HG03064 (cell line): ENCODE data around the gene SREBF1.

Experiments used
- ATAC-seq: cut with Tn5 transposase; IDR thresholded peaks from one replicate; pipeline ENCODE4 v1.9.1; 2021; ENCODE audit warnings: low read depth; ENCODE audit not compliant: unreplicated experiment

SREBF1 gene

DNA sequence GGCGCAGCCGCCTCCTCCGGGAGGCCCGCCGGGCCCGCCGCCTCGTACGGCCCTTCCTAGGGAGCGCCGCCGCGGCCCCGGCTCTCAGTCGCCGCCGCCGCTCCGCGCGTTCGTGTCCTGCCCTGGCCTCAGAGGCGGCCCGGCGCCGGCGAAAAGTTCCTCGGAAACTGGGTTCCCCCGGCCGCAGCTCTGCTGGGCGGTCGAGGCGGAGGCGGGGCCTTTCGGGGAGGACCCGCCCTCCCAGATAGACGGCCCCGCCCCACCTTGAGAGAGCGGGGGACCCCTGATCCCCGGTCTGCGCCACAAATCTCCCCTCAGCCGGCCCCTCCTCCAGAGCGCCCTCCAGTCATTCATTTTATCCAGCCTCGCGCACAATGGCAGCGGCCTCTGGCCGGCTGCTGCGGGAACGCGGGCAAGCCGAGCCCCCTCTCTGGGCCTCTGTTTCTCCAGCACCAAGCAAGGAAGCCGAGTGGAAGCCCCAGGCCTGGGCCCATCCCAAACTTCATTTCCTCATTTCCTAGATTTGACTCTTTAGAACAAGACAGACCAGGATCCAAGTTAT, at the start of gene SREBF1:
TSS of gene SREBF1 (minus strand) at position 169 of the 562 bp plus-strand sequence. CDS start 169 bp downstream, outside the sequence.
- ATAC-seq = peak; percentile 26

DNA sequence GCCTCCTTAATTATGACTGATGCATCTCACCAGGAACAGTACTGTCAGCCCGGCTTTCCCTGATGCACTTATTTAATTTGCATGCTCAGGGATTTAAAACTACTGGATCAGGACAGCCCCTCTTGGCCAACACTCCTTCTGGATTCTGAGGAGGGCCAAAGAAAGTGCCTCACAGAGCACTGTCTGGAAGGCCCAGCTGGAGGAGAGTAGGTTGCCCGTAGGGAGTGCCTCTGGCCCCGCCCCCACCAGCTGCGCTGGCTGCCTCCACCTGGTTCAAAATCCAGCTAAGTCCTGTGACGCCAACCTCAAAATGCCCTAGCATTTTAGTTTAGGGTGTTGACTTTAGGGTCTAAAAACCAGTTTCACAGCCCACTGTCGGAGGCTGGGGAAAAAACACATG, 49.4 kb upstream of the SREBF1 start:
- ATAC-seq = no peak

DNA sequence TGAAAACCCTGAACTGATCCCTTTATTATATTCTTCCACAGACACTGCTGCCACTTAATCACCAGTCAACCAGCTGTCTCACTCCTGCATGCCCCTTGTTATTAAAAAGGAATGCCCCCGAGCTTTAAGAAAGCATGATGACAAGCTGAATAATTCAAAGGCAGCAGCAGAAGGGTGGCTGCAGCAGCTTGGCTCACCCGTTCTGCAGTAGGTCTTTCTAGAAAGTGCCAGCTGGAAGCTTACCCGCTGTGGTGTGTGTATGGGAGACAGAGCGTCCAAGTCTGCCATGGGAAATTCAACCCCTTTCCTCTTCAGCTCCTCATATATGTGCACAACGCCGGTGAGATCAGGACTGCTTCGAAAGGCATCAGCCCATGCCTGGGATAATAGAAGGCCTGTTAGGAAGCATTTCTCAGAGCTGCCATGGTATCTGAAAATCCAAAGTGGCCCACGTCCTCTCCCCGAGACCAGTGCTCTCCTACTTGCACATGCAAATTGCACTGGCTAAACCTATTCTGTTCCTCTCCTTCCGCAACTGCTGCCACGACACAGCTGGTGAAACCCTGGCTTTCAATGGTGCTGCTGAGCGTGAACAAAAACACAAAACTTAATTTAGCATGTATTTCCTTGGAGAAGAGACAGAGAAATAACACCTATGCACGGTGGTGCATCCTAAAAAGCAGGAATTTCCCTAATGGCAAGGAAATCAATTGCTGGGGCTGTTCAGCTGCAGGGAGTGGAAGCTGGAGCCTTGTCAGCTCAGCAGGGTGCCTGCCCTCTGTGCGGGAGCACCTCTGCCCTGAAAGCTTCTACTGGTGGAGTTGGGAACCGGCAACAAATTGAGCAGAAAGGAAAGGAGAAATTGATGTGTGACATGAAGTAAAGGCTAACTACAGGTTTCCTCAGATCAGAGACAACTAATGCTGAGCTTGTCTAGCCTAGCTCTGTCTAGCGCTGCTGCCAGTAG, 47.9 kb upstream of the SREBF1 start:
- no peak for ATAC-seq

DNA sequence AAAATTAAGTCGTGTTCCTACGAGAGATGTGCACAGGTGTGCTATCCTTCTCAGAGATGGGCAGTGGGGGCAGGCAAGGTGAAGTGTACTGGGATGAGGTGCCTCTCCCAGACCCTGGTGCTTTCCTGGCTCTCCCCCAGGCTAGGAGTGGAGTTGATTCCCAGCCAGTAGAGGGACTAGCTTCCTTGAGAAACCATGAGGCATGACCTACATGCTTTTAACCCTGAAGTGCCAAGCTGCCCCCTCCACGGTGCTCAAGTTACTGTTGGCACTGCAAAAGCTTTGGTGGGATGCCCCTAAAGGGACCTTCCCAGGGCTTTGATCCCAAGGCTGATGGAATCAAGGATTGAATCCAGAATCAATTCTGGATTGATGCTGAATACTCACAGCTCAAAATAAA, 47.0 kb upstream of the SREBF1 start:
- ATAC-seq = no peak

DNA sequence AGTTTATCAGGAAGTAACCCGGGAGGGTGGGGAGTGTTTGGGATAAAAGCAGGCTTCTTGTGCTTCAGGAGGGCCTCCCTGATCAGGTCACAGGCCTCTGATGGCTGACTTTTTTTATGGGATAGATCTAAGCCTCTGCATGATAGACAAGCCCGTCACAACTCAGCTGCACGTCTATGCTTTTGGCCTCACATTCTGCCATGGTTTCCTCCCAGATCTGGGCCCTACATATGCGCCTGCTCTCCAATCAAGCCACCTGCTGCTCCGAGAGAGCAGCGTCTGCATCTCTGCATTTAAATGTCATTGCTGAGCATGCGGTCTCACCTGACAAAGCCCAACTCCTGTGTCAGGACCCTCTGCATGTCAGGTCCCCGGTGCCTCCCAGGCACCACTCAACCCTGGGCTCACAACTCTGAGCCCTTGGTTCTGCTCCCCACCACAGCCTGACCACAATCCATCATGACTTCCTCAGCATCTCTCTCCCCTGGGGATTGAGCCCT, 45.3 kb upstream of the SREBF1 start:
- no peak for ATAC-seq

DNA sequence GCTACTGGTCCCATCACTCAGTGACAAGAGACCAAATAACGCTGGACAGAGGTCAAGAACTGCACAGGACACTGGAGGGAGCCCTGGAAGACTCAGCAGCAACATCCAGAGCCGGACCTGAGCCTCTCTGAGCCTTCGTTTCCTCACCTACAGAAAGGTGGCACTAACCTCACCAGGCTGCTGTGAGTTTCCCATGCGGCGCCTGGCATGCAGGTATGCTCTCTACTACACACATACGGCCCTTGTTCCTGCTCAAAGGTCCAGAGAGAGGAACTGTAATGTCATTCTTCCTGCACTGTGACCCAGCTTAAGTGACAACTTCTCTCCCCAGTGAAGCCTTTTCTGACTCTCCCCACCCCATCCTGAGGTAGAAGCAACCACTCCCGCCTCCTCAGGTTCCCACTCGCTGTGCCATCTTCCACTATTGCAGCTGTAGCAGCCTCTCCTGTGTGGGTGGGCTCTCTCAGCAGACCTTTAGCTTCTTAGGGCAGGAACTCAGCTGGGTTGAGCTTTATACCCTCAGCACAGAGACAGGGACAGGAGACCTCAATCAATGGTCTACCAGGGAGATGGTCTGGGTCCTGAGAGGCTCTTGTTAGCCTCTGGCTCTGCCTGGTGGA, 43.9 kb upstream of the SREBF1 start:
- no peak for ATAC-seq

DNA sequence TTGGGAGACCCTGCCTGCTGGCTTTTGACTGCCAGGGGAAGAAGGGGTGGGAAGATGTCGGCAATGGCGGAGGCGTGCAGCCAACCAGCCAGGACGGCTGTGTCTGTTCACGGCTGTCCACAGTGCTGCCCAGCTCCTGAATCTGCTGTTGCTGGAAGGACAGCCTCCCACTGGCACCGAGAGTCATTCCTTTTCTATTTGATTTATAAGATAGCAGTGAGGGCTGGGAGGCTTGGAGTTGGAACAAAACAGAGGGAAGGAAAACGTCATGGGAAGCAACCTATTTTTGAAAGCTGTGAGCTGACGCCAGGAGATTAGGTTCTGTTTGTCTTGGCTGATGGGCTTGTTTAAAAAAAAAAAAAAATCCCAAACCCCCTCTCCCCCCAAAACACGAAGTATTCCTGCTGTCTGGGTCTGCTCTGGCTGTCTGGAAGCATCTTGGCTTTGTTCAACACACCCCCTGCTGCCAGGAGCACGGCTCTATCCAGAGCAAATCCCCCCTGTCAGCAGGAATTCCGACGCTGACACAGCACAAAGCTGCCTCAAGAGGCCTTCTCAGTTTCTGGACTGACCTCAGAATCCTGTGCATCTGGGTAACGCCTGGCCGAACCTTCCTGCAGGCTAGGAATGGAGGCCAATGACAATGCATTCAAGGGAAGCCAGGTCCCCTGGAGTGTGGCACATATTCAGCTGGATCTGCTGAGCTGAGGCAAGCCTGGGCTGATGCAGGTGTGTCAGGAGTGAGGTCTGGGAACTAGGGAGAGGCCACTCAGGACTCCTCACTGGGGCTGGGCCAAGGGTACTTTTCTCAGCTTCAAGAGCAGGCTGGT, 41.0 kb upstream of the SREBF1 start:
- ATAC-seq = no peak

DNA sequence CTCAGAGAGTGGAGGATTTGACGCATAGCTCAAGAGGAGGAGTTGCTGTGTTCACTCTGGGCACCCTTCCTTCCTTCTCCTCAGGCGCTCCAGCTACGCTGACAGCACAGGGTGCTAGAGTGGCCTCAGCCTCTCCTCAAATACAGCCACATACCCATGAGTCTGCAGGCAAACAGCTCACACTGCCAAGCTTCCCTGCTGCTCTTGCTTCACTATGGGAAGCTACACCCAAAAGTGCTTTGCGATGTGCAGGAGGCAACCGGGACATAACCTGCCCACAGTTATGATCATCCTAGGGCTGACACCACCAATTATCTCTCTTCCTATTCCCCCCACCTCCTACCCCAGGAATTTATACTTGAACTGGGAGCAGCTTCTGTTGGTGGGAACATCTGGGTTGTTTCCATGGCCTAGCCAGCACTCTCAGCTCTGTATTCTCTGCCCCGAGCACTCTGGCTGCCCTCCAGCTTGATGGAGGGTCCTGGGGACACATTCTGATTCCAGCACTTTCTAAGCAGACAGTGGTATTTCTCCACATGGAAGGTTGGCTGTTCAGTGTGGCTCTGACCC, 40.3 kb upstream of the SREBF1 start:
- ATAC-seq = no peak

DNA sequence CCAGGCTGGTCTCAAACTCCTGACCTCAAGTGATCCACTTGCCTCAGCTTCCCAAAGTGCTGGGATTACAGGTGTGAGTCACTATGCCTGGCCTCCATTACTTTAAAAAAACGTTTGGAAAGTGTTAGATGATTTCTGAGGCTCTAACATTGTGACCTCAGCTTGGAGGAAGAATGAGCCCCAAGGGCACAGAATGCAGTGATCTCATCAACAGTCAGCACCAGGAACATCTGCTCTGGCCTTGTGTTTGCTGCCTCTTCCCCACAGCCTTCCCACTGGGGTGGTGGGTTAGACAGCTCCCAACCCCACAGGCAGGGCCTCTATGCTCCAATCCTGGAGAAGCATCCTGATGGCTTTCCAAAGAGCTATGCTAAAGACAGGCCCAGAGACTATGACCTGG, 37.7 kb upstream of the SREBF1 start:
- ATAC-seq = no peak

DNA sequence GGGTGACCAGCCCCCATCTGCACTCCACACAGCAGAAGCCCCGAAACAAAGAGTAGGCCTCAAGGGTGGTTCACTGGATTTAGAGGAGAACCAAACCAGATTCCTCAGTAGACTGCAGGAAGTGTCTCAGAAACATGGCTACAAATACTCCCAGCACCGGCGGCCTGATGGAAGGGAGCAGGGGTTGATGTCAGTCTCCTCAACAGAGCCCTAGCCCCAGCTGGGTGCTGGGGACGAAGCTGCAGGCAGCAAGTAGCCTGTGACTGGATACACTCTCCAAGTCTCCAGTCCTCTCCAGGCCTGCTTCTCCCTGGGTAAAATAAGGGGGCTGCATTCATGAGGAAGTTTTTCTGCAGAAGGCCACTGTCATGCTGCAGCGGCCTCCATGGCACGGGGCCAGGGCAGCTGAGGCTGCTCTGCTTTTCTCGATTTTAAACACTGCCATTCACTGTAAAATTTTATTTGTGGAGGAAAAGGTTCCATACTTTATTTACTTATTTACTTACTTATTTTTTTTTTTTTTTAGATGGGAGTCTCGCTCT, 36.7 kb upstream of the SREBF1 start:
- no peak for ATAC-seq

DNA sequence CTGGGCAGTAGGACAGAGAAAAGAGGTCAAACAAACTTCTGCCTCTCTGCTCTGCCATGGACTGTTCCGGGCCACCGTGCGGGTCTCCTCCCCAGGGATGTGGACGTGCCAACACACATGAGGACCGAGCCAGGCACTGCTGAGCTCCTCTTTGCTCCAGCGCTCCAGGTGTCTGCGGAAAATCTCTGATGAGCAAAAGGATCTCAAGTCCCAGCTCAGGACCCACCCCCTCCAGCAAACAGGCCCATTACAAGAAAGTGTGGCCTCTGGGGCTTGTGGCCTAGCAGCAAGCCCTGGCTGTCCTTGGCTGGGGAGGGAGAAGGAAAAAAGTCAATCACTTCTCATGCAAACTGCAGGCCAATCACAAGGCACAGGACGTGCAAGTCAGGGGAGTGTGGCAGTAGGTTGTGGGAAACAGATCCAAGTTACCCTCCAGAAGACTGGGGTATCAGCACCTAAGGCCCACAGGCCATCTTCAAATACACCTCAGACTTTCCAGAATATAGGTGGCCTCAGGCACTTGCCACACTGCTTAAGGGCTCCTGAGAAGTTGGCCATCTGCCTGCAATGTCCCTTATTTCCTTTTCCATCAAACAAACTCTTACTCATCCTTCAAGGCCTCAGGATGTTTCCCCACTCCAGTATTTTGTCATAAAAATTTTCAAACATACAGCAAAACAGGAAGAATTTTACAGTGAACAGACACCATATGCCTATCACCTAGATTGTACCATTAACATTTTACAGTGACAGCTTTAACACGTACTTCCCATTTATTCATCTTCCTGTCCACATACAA, 36.0 kb upstream of the SREBF1 start:
- no peak for ATAC-seq

DNA sequence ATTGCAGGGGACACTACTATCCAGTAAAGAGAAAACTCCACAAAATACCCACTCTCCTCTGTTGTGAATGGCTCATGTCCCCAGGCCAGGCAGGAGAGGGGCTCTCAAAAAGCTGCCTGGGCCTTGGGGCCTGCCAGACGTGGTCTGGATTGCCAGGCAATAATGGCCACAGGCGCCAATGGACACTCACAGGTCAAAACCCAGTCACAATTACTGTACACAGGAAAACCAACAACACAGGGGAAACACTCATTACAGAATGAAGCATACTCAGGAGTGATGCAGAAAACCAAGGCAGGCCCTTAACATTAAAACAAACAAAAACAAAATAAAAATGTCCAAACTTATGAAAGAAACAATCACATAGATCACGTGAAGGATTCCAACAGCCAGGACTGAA, 35.1 kb upstream of the SREBF1 start:
- no peak for ATAC-seq

DNA sequence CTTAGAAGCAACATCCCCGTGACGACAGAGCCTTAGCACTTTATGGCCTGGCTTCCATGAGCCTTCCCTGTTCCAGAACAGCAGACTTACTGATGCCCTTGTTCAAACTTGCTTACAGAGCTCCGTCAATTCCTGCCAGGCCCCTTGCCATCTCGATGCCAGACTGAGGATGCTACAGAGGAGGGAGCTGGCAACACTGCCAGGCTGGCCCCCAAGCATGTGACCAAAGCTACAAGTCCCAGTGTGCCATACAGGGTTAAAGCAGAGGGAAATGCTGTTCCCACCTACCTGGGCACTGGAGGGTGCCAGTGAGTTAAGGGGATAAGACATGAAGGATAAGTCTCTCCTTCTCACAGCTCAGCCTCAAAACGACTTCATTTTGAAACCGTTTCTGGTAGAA, 33.5 kb upstream of the SREBF1 start:
- ATAC-seq = no peak

DNA sequence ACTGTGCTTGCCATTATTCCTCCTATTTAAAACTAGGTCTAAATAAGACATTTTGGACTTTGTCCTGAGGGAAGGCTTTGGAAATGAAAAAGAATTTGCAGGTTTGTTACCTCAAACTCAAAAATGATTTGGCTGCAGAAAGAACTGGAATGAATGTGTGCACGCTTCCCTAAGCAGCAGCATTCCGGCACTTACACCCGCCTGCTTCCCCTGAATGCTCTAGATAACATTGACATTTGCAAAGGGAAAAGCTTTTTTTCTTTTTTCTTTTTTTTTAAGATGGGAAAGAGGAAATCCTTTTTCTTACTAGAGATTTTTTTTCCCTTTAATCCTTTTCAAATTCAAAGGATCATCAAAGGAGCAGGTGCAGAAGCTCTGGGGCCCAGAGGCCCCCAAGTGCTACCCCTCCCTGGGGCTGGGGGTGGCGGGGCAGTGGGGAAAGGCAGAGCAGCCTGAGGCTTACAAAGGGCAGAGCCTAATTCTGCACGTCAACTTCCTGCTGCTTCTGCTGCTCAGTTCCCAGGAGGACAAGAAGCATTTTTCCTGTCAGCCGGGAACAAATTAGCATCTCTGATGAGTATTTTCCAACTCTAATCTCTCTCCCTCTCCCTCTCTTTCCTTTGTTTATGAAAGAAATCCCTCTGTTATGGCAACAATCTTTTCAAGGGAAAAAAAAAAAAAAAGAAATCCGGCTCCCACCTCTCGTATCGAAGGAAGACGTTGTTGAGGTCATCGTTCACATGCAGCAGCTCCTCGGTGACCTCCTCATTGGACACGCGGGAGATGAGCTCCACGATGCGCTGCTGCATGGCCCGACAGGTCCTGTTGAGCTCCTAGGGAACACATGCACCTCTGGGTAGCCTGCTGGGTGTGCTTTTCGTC, 32.1 kb upstream of the SREBF1 start:
- ATAC-seq = no peak

DNA sequence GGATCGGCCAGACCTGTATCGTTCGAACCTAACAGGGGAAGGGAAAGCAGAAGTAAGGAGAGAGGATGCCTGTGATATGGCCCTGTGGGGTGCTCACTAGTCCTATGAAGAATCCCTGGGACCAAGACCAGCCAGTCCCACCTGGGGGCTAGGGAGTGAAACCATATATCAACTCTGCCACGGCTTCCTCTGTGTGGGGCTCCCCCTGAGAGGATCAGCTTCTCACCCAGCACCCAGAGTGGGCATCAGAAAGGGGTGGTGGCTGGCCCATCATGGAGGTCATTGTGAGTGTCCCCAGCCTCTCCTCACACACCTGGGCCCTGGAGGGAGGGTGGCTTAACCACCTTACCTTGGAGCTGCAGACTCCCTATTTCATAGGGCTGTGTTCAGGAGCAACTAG, 30.1 kb upstream of the SREBF1 start:
- no peak for ATAC-seq

DNA sequence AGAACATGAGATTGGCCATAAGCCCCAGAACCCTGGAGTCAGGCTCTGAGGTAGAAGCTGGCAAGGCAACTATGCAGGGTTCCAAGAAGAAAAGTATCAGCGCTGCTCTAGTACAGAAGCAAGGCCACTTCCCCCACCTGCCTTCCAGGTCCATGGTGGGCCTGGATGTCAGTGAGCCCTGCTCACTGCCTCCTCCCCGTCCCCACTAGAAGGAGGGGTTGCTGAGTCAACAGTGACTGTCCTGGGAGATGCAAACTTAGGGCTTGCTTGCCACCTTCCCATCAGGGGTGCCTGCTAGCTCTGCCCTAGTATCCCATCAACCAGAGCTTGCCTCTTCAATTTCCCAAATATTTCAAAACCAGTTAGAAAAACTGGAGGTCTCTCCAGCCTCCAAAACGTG, 29.6 kb upstream of the SREBF1 start:
- no peak for ATAC-seq

DNA sequence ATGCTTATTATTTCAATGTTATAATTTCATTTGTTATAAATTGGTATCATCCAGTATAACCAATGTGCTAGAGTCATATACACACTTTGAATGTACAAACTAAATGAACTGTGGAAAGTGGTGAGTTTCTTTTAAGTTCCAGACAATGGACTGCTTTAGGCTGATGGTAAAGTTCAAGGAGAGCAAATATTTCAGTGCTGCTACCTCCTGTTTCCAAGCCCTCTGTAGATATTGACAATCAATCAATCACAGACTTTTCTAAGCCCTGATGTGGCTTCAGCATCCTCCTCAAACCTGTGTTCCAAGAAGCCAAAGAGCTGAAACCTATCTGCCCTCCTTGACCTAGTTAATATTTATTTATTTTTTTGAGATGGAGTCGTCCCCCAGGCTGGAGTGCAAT, 28.2 kb upstream of the SREBF1 start:
- no peak for ATAC-seq

DNA sequence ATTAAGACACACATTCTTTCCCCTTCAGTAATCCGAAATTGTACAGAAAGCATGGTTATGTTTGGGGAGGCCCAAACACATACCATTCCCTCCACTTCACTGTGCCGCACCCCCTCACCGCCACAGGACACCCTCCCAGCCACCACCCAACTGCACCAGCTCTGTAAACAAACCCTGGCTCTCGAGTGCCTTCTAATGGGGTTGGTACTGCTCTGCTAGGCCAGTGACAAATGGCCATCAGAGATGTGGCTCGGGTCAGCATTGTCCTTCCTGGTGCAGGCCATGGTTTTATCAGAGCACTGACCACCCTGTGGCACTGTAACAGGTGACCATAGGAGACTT, 24.0 kb upstream of the SREBF1 start:
- no peak for ATAC-seq
